HG03095 (cell line): ENCODE results near the gene CHSY3.
A peak's percentile ranks its signal among the peaks of the same experiment; 100 is the strongest.

Experiments used
- ATAC-seq: cut with Tn5 transposase; IDR thresholded peaks from one replicate; pipeline ENCODE4 v1.9.1; 2021; ENCODE audit warnings: moderate library complexity; ENCODE audit not compliant: unreplicated experiment

CHSY3 gene

GRCh38 chr5:130090569-130091270 lies 186.5 kb downstream of the CHSY3 start:
- ATAC-seq = no peak

DNA sequence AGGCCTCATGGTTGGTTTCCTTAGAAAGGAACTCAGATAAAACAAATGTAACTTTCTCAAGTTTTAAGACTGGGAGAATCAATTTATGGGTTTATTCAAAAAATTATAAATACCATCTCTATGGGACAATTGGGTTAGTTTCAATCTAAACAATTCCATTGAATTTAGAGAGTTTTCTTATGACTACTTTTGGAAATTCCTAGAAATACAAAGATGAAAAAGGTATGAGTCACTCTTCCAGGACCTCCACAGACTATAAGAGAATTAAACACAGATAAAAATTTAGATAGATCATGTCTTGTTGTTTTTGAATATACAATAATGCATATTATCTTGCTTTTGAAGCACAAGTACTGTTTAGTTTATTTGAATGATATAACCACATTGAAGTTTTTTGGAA lies 188.7 kb downstream of the CHSY3 start:
- no peak for ATAC-seq

DNA sequence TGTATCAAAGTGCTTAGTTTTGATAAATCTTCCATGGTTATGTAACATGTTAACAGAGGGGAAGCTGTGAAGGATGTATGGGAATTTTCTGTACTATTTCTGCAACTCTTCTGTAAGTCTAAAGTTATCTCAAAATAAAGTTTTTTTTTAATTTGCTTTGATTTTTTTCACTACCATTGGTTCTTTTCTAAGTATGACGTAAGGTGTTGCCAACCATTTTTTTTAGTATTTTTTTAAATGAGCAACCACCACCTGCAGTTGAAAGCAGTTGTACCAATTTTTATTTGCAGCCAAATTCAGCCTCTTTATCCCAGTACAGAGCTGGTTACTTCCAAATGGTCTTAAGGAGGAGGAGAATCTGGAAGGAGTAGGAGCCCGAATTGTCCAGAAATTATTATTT lies 192.2 kb downstream of the CHSY3 start:
- no peak for ATAC-seq

GRCh38 chr5:130099008-130099407 lies 194.7 kb downstream of the CHSY3 start:
- no peak for ATAC-seq

DNA sequence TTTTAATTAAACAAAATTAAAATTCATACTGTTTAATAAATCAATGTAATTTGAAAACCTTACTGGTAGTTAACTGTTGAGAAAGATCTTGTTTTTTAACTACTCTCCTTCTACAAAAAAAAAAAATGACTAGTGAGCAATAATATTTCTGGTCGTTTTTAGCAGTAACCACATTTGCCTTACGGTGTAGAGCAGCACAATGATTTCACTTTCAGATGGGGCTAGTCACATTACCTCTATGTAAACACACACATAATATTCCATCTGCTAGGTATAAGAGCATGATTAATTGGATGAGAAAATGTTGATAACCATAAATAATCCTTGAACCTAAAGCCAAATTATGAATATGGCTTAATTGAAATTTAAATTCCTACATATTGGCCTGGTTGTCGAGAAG lies 198.1 kb downstream of the CHSY3 start:
- no peak for ATAC-seq

DNA sequence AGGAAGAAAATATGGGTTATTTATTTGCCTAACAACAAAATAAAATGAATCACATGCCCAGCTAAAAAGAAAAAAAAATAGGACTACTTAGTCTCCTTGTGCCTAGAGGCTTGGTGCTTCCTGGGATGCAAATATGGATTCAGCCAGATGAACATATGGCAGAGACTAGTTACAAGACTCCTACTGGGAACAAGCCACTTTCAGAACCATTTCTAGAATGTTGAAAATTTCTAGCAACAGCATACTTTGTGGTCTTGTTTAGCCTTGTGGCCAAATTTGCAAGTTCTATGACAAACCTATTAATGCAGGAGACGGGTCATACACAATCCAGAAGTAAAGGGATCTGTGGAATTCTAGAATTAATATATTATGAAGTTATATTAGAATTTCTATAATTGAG lies 198.7 kb downstream of the CHSY3 start:
- ATAC-seq = no peak

- ATAC-seq = no peak
Observed at GRCh38 chr5:130104895-130105688, 200.8 kb downstream of the CHSY3 start.

- no peak for ATAC-seq
Observed at GRCh38 chr5:130106480-130106879, 202.2 kb downstream of the CHSY3 start.

- ATAC-seq = no peak
Observed at GRCh38 chr5:130109152-130109551, 204.9 kb downstream of the CHSY3 start.

DNA sequence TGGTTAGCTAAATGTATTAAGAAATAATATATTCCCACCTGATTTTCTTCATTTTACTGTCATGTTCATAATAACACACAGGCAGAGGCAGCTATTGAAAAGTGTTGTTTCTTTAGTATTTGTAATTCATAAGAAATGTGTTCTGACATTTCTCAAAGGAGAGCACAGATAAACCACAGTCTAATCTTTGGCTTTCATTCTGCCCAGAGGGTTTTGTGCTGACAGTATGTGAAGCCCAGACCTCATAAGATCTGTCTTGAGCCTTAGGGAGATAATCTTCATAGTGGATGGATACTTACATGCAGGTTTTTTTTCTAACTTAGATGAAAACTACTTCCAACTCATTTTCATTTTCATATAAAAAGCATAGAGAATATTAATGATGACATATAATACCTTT lies 206.1 kb downstream of the CHSY3 start:
- ATAC-seq = no peak

DNA sequence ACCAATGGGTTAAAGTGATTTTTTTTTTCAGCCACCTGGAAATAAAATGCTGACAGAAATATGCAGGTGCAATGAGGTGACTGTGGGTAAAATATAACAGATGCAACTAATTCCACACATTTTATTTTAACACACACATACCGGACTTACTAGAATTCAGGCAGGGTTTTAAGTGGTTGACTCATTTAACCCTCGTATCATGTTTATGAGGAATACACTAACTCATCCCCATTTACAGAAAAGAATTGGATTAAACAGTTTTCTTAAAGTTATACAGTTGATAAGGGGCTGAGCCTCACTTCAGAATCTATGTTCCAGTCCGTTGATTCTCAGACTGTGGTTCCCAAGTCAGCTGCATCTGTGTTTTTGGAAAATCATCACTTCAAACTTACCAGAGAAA lies 207.5 kb downstream of the CHSY3 start:
- ATAC-seq = no peak

DNA sequence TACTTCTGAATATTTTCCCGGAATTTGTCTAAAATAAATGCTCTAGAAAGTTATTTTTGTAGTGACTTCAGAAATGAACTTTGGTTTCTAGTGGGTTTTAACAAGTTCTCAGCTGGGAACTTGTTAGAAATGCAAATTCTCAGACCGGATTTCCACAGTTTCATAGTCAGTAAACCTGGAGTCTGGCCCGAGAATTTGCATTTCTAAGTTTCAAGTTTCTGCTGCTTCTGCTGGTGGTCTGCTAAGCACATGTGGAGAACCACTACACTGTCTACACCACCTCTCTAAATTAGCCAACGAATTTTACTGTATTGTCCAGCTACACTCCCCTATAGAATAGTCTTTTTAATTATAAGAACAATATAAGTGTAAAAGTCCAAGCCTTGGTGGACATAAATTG lies 208.0 kb downstream of the CHSY3 start:
- peak; percentile 76 for ATAC-seq

GRCh38 chr5:130115686-130116085 lies 211.4 kb downstream of the CHSY3 start:
- no peak for ATAC-seq

DNA sequence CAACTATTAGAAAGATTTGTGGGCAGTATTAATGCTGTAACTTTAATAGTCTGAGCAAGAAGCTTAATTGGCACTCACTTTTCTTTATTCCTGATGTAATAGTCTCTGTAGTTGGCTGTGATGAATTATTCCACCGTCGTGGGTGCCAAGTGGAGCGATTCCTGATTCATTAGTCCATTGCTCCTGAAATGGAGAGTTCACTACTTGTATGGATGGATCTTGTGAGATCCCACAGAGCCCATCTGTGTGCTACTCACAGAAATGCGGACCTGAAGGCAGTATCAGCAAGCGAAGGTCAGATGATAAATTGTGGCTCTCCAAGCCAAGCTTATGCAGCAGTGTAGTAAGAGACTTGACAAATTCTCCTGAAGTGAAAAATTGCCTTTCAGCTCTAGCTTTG lies 212.2 kb downstream of the CHSY3 start:
- no peak for ATAC-seq

GRCh38 chr5:130116972-130117371 lies 212.7 kb downstream of the CHSY3 start:
- ATAC-seq = no peak

- no peak for ATAC-seq
Observed at GRCh38 chr5:130126746-130127145, 222.5 kb downstream of the CHSY3 start.

DNA sequence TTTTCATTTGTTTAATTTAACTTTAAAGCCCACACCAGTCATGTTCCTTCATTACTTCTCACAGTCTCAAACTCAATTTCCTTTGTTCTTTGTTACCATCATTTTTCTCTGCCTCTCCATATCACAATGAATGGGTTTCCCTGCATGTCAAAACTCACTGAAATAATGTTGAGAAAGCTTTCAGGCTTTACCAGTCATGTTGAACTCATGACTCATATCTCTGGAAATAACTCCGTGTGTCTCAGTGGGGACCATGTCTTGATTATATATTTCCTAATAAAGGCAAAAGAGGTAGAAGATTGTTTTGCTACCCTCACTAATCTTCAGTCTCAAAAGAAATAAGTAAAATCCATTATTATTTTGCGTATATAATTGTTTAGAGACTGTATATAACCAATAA lies 231.2 kb downstream of the CHSY3 start:
- no peak for ATAC-seq

- no peak for ATAC-seq
Observed at GRCh38 chr5:130136300-130136699, 232.0 kb downstream of the CHSY3 start.

DNA sequence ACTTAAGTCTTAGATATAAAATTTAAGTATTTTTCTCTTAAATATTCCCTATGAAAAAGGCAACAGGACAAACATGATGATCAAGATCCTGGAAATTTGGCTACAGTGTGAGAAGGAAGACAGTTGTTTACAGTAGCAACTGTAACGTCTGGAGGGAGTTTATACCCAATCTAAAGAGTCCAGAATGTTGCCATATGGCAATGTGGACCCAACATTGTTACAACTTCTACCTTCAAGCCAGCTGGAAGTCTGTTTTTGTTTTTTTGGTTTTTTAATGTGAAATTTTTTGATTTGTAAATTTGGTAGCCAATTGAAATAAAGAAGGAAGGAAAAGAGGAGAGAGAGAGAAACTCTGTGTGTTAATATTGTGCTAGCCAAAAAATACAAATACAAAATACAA lies 233.4 kb downstream of the CHSY3 start:
- no peak for ATAC-seq

DNA sequence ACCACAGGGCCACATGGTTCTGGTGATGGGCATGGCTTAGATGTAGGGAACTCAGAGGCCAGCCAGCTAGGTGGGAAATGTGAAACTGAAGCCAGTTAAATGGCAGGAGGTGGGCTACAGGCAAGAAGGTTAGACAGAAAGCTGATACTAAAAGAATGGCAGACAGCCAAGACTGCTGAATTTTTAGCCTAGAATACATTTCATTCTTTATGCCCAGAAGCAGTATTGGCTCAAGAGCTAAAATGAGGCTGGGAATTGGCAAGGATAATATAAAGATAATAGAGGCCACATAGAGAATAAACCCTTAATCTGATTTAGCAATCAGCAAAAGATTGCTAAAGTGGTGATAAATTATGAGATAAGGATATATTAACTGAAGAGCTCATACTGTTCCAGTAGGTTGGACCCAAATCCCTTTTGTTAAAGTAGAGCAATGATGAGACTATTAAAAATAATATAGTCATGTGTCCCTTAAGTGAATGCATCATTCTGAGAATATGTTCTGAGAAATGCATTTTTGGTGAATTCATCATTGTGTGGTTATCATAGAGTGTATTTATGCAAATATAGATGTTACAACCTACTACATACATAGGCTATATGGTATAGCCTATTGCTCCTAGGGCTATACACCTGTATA lies 234.3 kb downstream of the CHSY3 start:
- no peak for ATAC-seq

- ATAC-seq = peak; percentile 85
Observed at GRCh38 chr5:130141659-130142320, 237.5 kb downstream of the CHSY3 start.

DNA sequence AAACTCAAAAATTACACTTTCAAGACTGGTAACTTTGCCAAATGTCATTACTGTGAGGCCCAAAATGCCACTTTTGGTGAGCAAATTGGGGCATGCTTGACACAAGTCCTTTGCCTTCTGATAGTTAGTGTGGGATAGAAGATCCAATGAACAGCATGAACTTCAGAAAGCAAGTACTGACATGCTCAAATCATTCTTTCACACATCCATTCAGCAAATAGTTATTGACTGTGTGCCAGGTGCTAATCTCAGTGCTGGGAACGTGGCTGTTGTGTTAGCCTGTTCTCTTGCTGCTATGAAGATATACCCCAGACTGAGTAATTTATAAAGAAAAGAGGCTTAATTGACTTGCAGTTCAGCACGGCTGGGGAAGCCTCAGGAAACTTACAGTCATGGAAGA lies 247.0 kb downstream of the CHSY3 start:
- no peak for ATAC-seq
